H1 (cell line): ENCODE results near the gene LTBP4.

ENCODE experiments used
- ASH2L ChIP-seq: fragments of 200-600, 300-600 bp; sonication (generic); IDR thresholded peaks from one replicate; pipeline ENCODE4 v1.7.1; 2017; ENCODE audit warnings: low read length
- HDAC2 ChIP-seq, 2 experiments: fragments of 300-600 bp in 1 of 2; sonication (generic) in 1 of 2; IDR thresholded peaks; 2 replicates each; pipeline ENCODE4 v1.6.1; 2011 to 2012; ENCODE audit warnings: low read depth in 2 of 2, low read length in 2 of 2, mild to moderate bottlenecking in 2 of 2, moderate library complexity in 2 of 2, borderline replicate concordance in 1 of 2, inconsistent platforms in 1 of 2
- HDAC6 ChIP-seq: IDR thresholded peaks from one replicate; pipeline ENCODE4 v1.7.1; 2012; ENCODE audit warnings: low read depth, mild to moderate bottlenecking, inconsistent platforms, low read length, moderate library complexity
- JUND ChIP-seq: IDR thresholded peaks from 2 replicates; pipeline ENCODE4 v1.6.1; 2011; ENCODE audit warnings: mild to moderate bottlenecking, improper control_type of control experiment, low read length
- SUZ12 ChIP-seq: fragments of 200-600 bp; sonication (generic); IDR thresholded peaks from 2 replicates; pipeline ENCODE4 v1.6.1; 2012; ENCODE audit warnings: mild to moderate bottlenecking, inconsistent platforms, low read length, moderate library complexity, mixed read lengths
- TAF7 ChIP-seq: optimal IDR thresholded peaks from 2 replicates; pipeline ENCODE3; 2011; ENCODE audit warnings: low read depth, mild to moderate bottlenecking, inconsistent platforms, low read length, moderate library complexity, borderline replicate concordance
- TF ChIP-seq, protein P1 (sequence below), 3 experiments: IDR thresholded peaks; 1 replicate in 2 of 3; 2 replicates in 1 of 3; pipeline versions ENCODE4 v1.5.1 to v1.6.1; 2011; ENCODE audit warnings: low read length in 3 of 3, mild to moderate bottlenecking in 3 of 3, inconsistent platforms in 2 of 3, low read depth in 1 of 3, moderate library complexity in 1 of 3; ENCODE audit not compliant: insufficient read depth in 1 of 3; ENCODE audit errors: control extremely low read depth in 1 of 3
- TF ChIP-seq, protein P2 (sequence below): IDR thresholded peaks from 2 replicates; pipeline ENCODE4 v1.6.1; 2012; ENCODE audit warnings: low read length, inconsistent platforms
- TF ChIP-seq, protein P3 (sequence below): IDR thresholded peaks from 2 replicates; pipeline ENCODE4 v1.6.1; 2011; ENCODE audit warnings: low read length, improper control_type of control experiment

DNA sequence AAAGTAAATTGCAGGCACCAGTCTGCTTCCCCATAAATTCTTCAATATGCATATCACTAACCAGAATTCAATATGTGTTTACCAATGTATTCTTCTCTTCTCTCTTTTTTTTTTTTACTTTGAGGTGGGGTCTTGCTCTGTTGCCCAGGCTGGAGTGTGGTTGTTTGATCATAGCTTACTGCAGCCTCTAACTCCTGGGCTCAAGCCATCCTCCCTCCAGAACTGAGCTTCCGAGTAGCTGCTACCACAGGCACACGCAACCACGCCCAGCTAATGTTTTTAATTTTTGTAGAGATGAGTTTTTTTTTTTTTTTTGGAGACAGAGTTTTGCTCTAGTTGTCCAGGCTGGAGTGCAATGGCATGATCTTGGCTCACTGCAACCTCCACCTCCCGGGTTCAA, 16.8 kb downstream of the LTBP4 start:
- TF ChIP-seq, protein P1, sequence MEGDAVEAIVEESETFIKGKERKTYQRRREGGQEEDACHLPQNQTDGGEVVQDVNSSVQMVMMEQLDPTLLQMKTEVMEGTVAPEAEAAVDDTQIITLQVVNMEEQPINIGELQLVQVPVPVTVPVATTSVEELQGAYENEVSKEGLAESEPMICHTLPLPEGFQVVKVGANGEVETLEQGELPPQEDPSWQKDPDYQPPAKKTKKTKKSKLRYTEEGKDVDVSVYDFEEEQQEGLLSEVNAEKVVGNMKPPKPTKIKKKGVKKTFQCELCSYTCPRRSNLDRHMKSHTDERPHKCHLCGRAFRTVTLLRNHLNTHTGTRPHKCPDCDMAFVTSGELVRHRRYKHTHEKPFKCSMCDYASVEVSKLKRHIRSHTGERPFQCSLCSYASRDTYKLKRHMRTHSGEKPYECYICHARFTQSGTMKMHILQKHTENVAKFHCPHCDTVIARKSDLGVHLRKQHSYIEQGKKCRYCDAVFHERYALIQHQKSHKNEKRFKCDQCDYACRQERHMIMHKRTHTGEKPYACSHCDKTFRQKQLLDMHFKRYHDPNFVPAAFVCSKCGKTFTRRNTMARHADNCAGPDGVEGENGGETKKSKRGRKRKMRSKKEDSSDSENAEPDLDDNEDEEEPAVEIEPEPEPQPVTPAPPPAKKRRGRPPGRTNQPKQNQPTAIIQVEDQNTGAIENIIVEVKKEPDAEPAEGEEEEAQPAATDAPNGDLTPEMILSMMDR (IDR thresholded peaks at IDR 0.05; ENCODE audit: control extremely low read depth in 1 of 3, insufficient read depth in 1 of 3, low read depth in 1 of 3, low read length in 3 of 3) = no peak
- no peak for TF ChIP-seq SUZ12
- TF ChIP-seq, protein P2, sequence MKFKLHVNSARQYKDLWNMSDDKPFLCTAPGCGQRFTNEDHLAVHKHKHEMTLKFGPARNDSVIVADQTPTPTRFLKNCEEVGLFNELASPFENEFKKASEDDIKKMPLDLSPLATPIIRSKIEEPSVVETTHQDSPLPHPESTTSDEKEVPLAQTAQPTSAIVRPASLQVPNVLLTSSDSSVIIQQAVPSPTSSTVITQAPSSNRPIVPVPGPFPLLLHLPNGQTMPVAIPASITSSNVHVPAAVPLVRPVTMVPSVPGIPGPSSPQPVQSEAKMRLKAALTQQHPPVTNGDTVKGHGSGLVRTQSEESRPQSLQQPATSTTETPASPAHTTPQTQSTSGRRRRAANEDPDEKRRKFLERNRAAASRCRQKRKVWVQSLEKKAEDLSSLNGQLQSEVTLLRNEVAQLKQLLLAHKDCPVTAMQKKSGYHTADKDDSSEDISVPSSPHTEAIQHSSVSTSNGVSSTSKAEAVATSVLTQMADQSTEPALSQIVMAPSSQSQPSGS = no peak
- TF ChIP-seq HDAC6 = no peak
- TF ChIP-seq ASH2L = no peak
- no peak for TF ChIP-seq JUND
- no peak for TF ChIP-seq TAF7
- no peak for TF ChIP-seq HDAC2 (IDR thresholded peaks at IDR 0.05; ENCODE audit: borderline replicate concordance in 1 of 2, low read depth in 2 of 2, low read length in 2 of 2)
- TF ChIP-seq, protein P3, sequence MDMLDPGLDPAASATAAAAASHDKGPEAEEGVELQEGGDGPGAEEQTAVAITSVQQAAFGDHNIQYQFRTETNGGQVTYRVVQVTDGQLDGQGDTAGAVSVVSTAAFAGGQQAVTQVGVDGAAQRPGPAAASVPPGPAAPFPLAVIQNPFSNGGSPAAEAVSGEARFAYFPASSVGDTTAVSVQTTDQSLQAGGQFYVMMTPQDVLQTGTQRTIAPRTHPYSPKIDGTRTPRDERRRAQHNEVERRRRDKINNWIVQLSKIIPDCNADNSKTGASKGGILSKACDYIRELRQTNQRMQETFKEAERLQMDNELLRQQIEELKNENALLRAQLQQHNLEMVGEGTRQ = no peak
